ENCODE results near the gene ZBTB20.

ZBTB20 gene

GRCh38 chr3:114985776-114986175 is 161.3 kb downstream of the ZBTB20 start:
- TF ChIP-seq CTCF (IDR thresholded peaks at IDR 0.05; ENCODE audit: extremely low read depth, insufficient read depth, missing control alignments): no peak
- in situ Hi-C loops (cut with MboI; ENCODE audit: low pct_unique_long_range_greater_than_20kb, low sequenced_read_pairs, unreplicated experiment): no loop called here
- DNase-seq (ENCODE audit: low spot score): no peak

- in situ Hi-C loops (cut with MboI; ENCODE audit: low pct_unique_long_range_greater_than_20kb, low sequenced_read_pairs, unreplicated experiment): no loop called here
- TF ChIP-seq CTCF (IDR thresholded peaks at IDR 0.05; ENCODE audit: extremely low read depth, insufficient read depth, missing control alignments): no peak
- no peak for DNase-seq (ENCODE audit: low spot score)
These were observed 163.8 kb downstream of the ZBTB20 start for GRCh38 chr3:114983248-114983647.

- peak; percentile 25 for DNase-seq (ENCODE audit: low spot score)
- no peak for TF ChIP-seq CTCF (IDR thresholded peaks at IDR 0.05; ENCODE audit: extremely low read depth, insufficient read depth, missing control alignments)
- in situ Hi-C loops (cut with MboI; ENCODE audit: low pct_unique_long_range_greater_than_20kb, low sequenced_read_pairs, unreplicated experiment): no loop called here
These were observed 172.7 kb downstream of the ZBTB20 start for GRCh38 chr3:114974387-114974786.

GRCh38 chr3:114973536-114973935 is 173.6 kb downstream of the ZBTB20 start:
- no peak for TF ChIP-seq CTCF (IDR thresholded peaks at IDR 0.05; ENCODE audit: extremely low read depth, insufficient read depth, missing control alignments)
- no peak for DNase-seq (ENCODE audit: low spot score)
- in situ Hi-C loops (cut with MboI; ENCODE audit: low pct_unique_long_range_greater_than_20kb, low sequenced_read_pairs, unreplicated experiment): no loop called here

- TF ChIP-seq CTCF (IDR thresholded peaks at IDR 0.05; ENCODE audit: extremely low read depth, insufficient read depth, missing control alignments): no peak
- DNase-seq (ENCODE audit: low spot score): no peak
- in situ Hi-C loops (cut with MboI; ENCODE audit: low pct_unique_long_range_greater_than_20kb, low sequenced_read_pairs, unreplicated experiment): no loop called here
These were observed 179.9 kb downstream of the ZBTB20 start for GRCh38 chr3:114967168-114967567.

GRCh38 chr3:114962189-114962588 is 184.9 kb downstream of the ZBTB20 start:
- in situ Hi-C loops (cut with MboI; ENCODE audit: low pct_unique_long_range_greater_than_20kb, low sequenced_read_pairs, unreplicated experiment): no loop called here
- no peak for DNase-seq (ENCODE audit: low spot score)
- no peak for TF ChIP-seq CTCF (IDR thresholded peaks at IDR 0.05; ENCODE audit: extremely low read depth, insufficient read depth, missing control alignments)

GRCh38 chr3:114958930-114959329 is 188.2 kb downstream of the ZBTB20 start:
- DNase-seq (ENCODE audit: low spot score): no peak
- in situ Hi-C loops (cut with MboI; ENCODE audit: low pct_unique_long_range_greater_than_20kb, low sequenced_read_pairs, unreplicated experiment): no loop called here
- TF ChIP-seq CTCF (IDR thresholded peaks at IDR 0.05; ENCODE audit: extremely low read depth, insufficient read depth, missing control alignments): no peak
